RWPE1 (cell line): ENCODE data around the gene ALOX15B.

ENCODE experiments used
- CTCF ChIA-PET: fragments of 350-600 bp; sonication (Branson Sonifier 250); formaldehyde crosslinking; extraction: SDS; loops from one replicate; lab custom pipeline; 2021; lab: Yijun Ruan, JAX
- POLR2A ChIA-PET: fragments of 400-600 bp; formaldehyde crosslinking; extraction: SDS; loops from one replicate; lab custom pipeline; 2020; ENCODE audit warnings: antibody characterized with exemption; ENCODE audit not compliant: low non-redundant PET; lab: Yijun Ruan, JAX
- DNase-seq: peaks from one replicate; pipeline ENCODE4 v3.0.0; 2012; ENCODE audit warnings: low spot score
- H3K27ac ChIP-seq: fragments of 450-650 bp; 2 replicates; pipeline ENCODE4 v1.5.1; 2017
- TF ChIP-seq, protein P1 (sequence below): fragments of 450-650 bp; conservative IDR thresholded peaks from 2 replicates; pipeline ENCODE4 v1.5.1; 2017; ENCODE audit warnings: low read depth, mild to moderate bottlenecking

Gene ALOX15B, protein sequence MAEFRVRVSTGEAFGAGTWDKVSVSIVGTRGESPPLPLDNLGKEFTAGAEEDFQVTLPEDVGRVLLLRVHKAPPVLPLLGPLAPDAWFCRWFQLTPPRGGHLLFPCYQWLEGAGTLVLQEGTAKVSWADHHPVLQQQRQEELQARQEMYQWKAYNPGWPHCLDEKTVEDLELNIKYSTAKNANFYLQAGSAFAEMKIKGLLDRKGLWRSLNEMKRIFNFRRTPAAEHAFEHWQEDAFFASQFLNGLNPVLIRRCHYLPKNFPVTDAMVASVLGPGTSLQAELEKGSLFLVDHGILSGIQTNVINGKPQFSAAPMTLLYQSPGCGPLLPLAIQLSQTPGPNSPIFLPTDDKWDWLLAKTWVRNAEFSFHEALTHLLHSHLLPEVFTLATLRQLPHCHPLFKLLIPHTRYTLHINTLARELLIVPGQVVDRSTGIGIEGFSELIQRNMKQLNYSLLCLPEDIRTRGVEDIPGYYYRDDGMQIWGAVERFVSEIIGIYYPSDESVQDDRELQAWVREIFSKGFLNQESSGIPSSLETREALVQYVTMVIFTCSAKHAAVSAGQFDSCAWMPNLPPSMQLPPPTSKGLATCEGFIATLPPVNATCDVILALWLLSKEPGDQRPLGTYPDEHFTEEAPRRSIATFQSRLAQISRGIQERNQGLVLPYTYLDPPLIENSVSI

DNA sequence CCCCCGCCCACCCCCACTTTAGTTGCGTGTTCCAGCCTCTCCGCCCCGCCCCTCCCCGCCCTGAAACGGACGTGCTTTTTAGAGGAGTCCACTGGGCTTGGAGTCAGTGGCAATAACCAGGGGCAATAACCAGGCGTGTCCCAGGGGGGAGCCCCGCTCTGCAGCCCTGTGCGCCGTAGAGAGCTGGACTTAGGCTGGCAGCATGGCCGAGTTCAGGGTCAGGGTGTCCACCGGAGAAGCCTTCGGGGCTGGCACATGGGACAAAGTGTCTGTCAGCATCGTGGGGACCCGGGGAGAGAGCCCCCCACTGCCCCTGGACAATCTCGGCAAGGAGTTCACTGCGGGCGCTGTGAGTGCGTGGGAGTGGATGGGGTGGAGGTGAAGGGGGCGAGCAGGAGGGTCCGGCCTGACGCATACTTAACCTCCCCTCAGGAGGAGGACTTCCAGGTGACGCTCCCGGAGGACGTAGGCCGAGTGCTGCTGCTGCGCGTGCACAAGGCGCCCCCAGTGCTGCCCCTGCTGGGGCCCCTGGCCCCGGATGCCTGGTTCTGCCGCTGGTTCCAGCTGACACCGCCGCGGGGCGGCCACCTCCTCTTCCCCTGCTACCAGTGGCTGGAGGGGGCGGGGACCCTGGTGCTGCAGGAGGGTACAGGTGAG, at the start of gene ALOX15B:
TSS of gene ALOX15B (plus strand) at position 106 of the 657 bp plus-strand sequence. CDS start at position 203, 97 bp downstream.
- TF ChIP-seq, protein P1, sequence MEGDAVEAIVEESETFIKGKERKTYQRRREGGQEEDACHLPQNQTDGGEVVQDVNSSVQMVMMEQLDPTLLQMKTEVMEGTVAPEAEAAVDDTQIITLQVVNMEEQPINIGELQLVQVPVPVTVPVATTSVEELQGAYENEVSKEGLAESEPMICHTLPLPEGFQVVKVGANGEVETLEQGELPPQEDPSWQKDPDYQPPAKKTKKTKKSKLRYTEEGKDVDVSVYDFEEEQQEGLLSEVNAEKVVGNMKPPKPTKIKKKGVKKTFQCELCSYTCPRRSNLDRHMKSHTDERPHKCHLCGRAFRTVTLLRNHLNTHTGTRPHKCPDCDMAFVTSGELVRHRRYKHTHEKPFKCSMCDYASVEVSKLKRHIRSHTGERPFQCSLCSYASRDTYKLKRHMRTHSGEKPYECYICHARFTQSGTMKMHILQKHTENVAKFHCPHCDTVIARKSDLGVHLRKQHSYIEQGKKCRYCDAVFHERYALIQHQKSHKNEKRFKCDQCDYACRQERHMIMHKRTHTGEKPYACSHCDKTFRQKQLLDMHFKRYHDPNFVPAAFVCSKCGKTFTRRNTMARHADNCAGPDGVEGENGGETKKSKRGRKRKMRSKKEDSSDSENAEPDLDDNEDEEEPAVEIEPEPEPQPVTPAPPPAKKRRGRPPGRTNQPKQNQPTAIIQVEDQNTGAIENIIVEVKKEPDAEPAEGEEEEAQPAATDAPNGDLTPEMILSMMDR, result no peak
- ChIA-PET CTCF (interaction anchor here (0.6 kb wide), 1 partner anchor 293 kb away, joined by 3 read pairs; no protein-coding TSS in a partner anchor), POLR2A (no interaction called here)
- H3K27ac ChIP-seq, result peak within 1 kb of the TSS; percentile 79
- no peak for DNase-seq

DNA sequence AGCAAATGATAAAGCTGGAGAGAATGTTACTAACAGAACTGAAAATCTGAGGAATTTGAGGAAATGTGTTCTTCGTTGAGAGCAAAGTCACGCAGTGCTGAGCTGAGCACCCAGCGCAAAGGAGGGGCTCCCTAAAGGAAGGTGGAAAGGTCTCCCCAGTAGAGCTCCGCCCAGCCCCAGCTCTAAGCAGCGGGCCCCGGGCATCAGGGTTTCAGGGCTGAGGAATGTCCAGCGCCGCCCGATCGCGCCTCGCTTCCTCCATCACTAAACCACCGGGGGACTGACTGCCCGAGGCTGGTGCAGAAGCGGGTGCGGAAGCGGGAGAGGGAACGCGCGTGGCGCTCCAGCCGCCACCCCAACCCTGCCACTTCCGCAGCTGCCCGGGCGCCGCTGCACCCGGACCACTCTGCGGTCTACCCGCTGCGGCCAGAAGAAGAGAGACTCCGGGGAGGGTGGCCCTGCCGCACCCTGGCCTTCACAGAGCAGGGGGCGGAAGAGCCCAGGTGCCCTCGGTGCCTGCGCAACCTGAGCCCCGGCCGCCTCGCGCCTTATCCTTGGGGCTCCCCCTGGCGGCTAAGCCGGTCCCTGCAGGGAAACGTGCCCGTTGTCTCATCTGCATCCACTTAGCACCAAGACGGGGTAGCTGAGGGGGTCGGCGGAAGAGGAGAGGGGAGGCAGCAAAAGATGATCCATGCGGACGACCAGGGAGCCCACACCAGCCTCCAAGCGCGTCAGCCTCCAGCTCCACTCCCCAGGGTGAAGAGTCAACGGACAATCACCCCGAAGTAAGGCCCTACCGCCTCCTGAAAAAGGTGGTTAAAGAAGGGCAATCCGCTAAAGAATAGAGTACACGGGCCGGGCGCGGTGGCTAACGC, 48.8 kb upstream of the ALOX15B start:
- TF ChIP-seq, protein P1, result peak; percentile 94
- H3K27ac ChIP-seq, result peak overlapping the region; percentile 57
- POLR2A ChIA-PET, result no interaction called here
- DNase-seq, result peak; percentile 84
- CTCF ChIA-PET, result interaction anchor here (0.5 to 2.9 kb wide), 49 partner anchors 7 to 482 kb away, joined by 3 to 31 read pairs (median 4); partner anchors contain the start of genes ATP1B2, CNTROB, CYB5D1 and GUCY2D

DNA sequence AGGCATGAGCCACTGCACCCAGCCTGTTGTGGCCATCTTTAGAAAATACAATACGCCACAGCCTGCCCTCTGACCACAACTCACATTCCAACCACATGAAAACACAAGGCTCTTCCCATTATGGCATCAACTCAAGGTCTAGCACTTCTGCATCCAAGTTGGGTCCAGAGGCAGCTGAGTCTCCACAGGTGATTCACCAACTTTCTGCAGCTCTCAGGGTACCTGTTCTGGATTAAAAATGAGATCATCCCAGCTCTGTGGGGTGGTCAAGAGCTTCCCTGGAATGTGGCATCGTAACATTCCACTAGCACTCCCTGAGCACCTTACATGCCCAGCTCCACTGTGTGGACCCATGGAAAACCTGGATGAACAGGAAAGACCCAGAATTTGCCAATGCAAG, 46.3 kb upstream of the ALOX15B start:
- POLR2A ChIA-PET, result no interaction called here
- H3K27ac ChIP-seq, result no peak overlapping the region
- TF ChIP-seq, protein P1, result no peak
- peak; percentile 74 for DNase-seq
- CTCF ChIA-PET, result interaction anchor here (0.7 to 1.6 kb wide), 4 partner anchors 9 to 65 kb away, joined by 3 to 8 read pairs (median 6); no protein-coding TSS in a partner anchor

DNA sequence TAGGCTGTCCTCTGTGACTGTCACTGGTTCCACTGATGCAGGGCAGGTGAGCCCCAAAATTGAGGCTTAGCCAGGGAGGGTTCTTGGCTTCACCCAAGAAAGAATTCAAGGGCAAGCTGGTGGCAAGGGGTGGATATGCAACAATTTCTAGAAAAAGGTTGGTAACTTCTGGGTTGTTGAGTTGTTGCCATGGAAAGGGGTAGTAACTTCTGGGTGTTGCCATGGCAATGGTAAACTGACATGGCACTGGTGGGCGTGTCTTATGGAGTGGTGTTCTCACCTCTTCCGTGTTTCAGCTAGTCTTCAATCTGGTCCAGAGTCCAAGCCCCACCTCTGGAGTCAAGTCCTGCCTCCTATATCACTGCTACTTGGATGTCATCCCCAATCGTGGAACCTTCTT, 45.9 kb upstream of the ALOX15B start:
- ChIA-PET CTCF (interaction anchor here (0.7 to 1.6 kb wide), 4 partner anchors 9 to 64 kb away, joined by 3 to 8 read pairs (median 6); no protein-coding TSS in a partner anchor), POLR2A (no interaction called here)
- DNase-seq, result no peak
- no peak overlapping the region for H3K27ac ChIP-seq
- TF ChIP-seq, protein P1, result no peak

DNA sequence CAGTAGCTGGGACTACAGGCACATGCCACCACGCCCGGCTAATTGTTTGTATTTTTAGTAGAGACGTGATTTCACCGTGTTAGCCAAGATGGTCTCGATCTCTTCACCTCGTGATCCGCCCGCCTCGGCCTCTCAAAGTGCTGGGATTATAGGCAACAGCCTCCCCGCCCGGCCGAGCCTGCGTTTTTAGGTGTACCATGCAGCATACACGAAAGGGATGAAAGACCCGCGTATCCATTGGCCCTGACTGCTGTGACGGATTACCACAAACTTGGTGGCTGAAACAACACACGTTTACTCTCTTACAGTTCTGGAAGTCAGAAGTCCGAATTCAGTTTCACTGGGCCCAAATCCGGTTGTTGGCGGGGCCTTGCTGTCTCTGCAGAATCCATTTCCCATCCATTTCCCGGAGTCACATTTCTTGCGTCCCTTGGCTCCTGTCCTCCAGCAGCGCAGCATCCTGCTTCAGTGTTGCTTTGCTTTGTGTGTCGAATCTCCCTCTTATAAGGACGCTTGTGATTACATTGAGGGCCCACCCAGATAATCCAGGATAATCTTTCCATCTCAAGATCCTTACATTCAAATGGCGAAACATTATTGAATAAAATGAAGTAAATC, 44.8 kb upstream of the ALOX15B start:
- no peak overlapping the region for H3K27ac ChIP-seq
- POLR2A ChIA-PET, result no interaction called here
- CTCF ChIA-PET, result interaction anchor here (1.6 kb wide), 1 partner anchor 63 kb away, joined by 8 read pairs; no protein-coding TSS in a partner anchor
- TF ChIP-seq, protein P1, result no peak
- no peak for DNase-seq
